ENCODE results near the gene CASZ1. TPM values are rescaled to one million over a fixed set of nuclear protein-coding genes. Genes with fewer than 3 reads are reported as not detected.

CASZ1 gene
- total RNA-seq, 1 donor from 2014 or later = 4.0 TPM

GRCh38 chr1:10655002-10655401, 141.4 kb downstream of the CASZ1 start:
- Histone ChIP-seq H3K9me3 (ENCODE audit: insufficient read depth, low read depth, low read length) (no peaks in the 10 kb centered on the region), H3K36me3 (ENCODE audit: insufficient read depth, low read length) (no peaks in the 10 kb centered on the region), H3K27ac (ENCODE audit: low read depth, low read length) (no peak overlapping the region), H3K27me3 (ENCODE audit: insufficient read depth, low read length) (no peaks in the 10 kb centered on the region), H3K79me2 (ENCODE audit: insufficient read depth, low read length) (no peaks in the 10 kb centered on the region), H3K4me1 (ENCODE audit: insufficient read depth, low read length) (no peaks in the 10 kb centered on the region), H2AFZ (ENCODE audit: low read depth, low read length) (no peak overlapping the region), H4K20me1 (ENCODE audit: insufficient read depth, low read length) (no peaks in the 10 kb centered on the region), H3K4me2 (ENCODE audit: low read length) (no peak overlapping the region), H3K4me3 (ENCODE audit: insufficient read depth, low read depth, low read length) (no peak overlapping the region), H3K9ac (ENCODE audit: low read length) (no peak overlapping the region)
- Mint-ChIP-seq H3K4me3 (ENCODE audit: unreplicated experiment) (no peak overlapping the region), H3K36me3 (ENCODE audit: low read depth, unreplicated experiment) (peaks cover 2% of the 10 kb centered on the region), H3K9me3 (ENCODE audit: unreplicated experiment) (no peaks in the 10 kb centered on the region), H3K27me3 (ENCODE audit: low read depth, unreplicated experiment) (peaks cover 13% of the 10 kb centered on the region), H3K4me1 (ENCODE audit: low read depth, unreplicated experiment) (no peaks in the 10 kb centered on the region), H3K27ac (ENCODE audit: unreplicated experiment) (no peak overlapping the region)
- TF ChIP-seq EZH2 (IDR thresholded peaks at IDR 0.05; ENCODE audit: insufficient read depth, low read length) (no peak), CTCF (IDR thresholded peaks at IDR 0.05; ENCODE audit: insufficient read depth, low read depth, low read length) (no peak)
- no peak for FAIRE-seq
- DNase-seq (ENCODE audit: low read depth) = no peak

GRCh38 chr1:10653370-10654125, 142.9 kb downstream of the CASZ1 start:
- H3K27me3 ChIP-seq (ENCODE audit: insufficient read depth, low read length) = no peaks in the 10 kb centered on the region
- no peaks in the 10 kb centered on the region for H3K9me3 Mint-ChIP-seq (ENCODE audit: unreplicated experiment)
- H3K9me3 ChIP-seq (ENCODE audit: insufficient read depth, low read depth, low read length) = no peaks in the 10 kb centered on the region
- TF ChIP-seq CTCF (IDR thresholded peaks at IDR 0.05; ENCODE audit: insufficient read depth, low read depth, low read length) (no peak), EZH2 (IDR thresholded peaks at IDR 0.05; ENCODE audit: insufficient read depth, low read length) (no peak)
- no peak for DNase-seq (ENCODE audit: low read depth)
- no peaks in the 10 kb centered on the region for H3K4me1 ChIP-seq (ENCODE audit: insufficient read depth, low read length)
- peaks cover 13% of the 10 kb centered on the region for H3K27me3 Mint-ChIP-seq (ENCODE audit: low read depth, unreplicated experiment)
- no peak for FAIRE-seq
- H3K4me1 Mint-ChIP-seq (ENCODE audit: low read depth, unreplicated experiment) = peaks cover 2% of the 10 kb centered on the region
- H4K20me1 ChIP-seq (ENCODE audit: insufficient read depth, low read length) = no peaks in the 10 kb centered on the region
- no peak overlapping the region for H3K4me3 Mint-ChIP-seq (ENCODE audit: unreplicated experiment)
- H3K27ac ChIP-seq (ENCODE audit: low read depth, low read length) = no peak overlapping the region
- peaks cover 2% of the 10 kb centered on the region for H3K36me3 Mint-ChIP-seq (ENCODE audit: low read depth, unreplicated experiment)
- no peak overlapping the region for H3K4me2 ChIP-seq (ENCODE audit: low read length)
- H3K36me3 ChIP-seq (ENCODE audit: insufficient read depth, low read length) = no peaks in the 10 kb centered on the region
- H2AFZ ChIP-seq (ENCODE audit: low read depth, low read length) = no peak overlapping the region
- no peak overlapping the region for H3K4me3 ChIP-seq (ENCODE audit: insufficient read depth, low read depth, low read length)
- no peak overlapping the region for H3K27ac Mint-ChIP-seq (ENCODE audit: unreplicated experiment)
- no peaks in the 10 kb centered on the region for H3K79me2 ChIP-seq (ENCODE audit: insufficient read depth, low read length)
- H3K9ac ChIP-seq (ENCODE audit: low read length) = no peak overlapping the region

- H3K4me3 Mint-ChIP-seq (ENCODE audit: unreplicated experiment) = no peak overlapping the region
- Histone ChIP-seq H3K27me3 (ENCODE audit: insufficient read depth, low read length) (no peaks in the 10 kb centered on the region), H3K27ac (ENCODE audit: low read depth, low read length) (no peak overlapping the region), H3K4me1 (ENCODE audit: insufficient read depth, low read length) (no peaks in the 10 kb centered on the region), H3K9ac (ENCODE audit: low read length) (no peak overlapping the region), H4K20me1 (ENCODE audit: insufficient read depth, low read length) (no peaks in the 10 kb centered on the region), H3K4me3 (ENCODE audit: insufficient read depth, low read depth, low read length) (no peak overlapping the region), H3K9me3 (ENCODE audit: insufficient read depth, low read depth, low read length) (no peaks in the 10 kb centered on the region), H2AFZ (ENCODE audit: low read depth, low read length) (no peak overlapping the region), H3K4me2 (ENCODE audit: low read length) (no peak overlapping the region), H3K36me3 (ENCODE audit: insufficient read depth, low read length) (no peaks in the 10 kb centered on the region), H3K79me2 (ENCODE audit: insufficient read depth, low read length) (no peaks in the 10 kb centered on the region)
- no peaks in the 10 kb centered on the region for H3K9me3 Mint-ChIP-seq (ENCODE audit: unreplicated experiment)
- DNase-seq (ENCODE audit: low read depth) = no peak
- H3K27me3 Mint-ChIP-seq (ENCODE audit: low read depth, unreplicated experiment) = peaks cover 13% of the 10 kb centered on the region
- H3K27ac Mint-ChIP-seq (ENCODE audit: unreplicated experiment) = peak overlapping the region; percentile 53
- peaks cover 2% of the 10 kb centered on the region for H3K4me1 Mint-ChIP-seq (ENCODE audit: low read depth, unreplicated experiment)
- peaks cover 2% of the 10 kb centered on the region for H3K36me3 Mint-ChIP-seq (ENCODE audit: low read depth, unreplicated experiment)
- TF ChIP-seq EZH2 (IDR thresholded peaks at IDR 0.05; ENCODE audit: insufficient read depth, low read length) = no peak
- TF ChIP-seq CTCF (IDR thresholded peaks at IDR 0.05; ENCODE audit: insufficient read depth, low read depth, low read length) = no peak
- no peak for FAIRE-seq
These were observed 143.8 kb downstream of the CASZ1 start for GRCh38 chr1:10652626-10653025.
